ENCODE results near the gene MATN4. TPM values are rescaled to one million over a fixed set of nuclear protein-coding genes. Genes with fewer than 3 reads are reported as not detected.
A peak's percentile ranks its signal among the peaks of the same experiment; 100 is the strongest.

The MATN4 gene
- total and polyA plus RNA-seq, 2 of the 13 experiments (the other 11 are each of a cell fraction or from before 2014, with no cell fraction given): not detected

DNA sequence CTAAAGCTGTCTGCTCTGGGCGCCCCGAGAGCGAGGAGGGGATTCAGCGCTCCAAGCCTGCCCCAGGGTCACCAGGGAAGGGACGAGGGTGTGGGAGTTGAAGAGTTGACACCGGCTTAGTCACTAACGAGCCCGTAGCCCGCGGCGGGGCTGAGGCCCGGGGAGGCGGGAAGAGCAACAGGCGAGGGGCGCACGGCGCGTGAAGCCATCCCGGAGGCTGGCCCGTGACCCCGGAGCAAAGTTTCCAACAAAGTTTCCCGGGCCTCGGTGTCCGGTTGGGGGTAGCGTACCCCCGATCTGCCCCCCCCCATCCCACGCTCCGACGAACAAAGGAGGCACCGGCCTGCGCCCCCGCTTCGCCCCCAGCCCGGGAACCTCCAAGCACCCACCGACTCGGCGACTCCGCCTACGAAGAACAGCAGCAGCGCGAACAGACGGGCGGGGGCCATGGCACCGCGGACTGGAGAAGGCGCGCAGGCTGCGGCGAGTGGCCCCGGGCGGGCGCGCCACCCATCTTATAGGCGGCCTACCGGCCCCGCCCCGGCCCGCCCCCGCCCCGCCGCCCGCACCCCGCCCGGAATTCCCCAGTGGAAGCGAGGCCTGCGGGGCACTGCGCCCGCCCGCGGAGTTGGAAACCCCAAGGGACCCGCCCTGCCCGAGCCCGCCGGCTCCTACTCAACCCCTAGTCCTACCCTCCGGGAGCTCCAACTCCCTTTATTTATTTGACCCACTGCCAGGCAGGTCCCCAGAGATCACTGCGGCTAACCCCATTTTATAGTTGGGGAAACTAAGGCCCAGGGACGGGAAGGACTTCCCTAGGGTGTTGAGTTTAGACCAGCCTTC is 40.1 kb upstream of the MATN4 start, which contains the start of gene SDC4 (continued):
- TF ChIP-seq IRF2 (CRISPR knock-in tag; IDR thresholded peaks at IDR 0.05): peak; percentile 70; the same call in 1 of the 2 replicates
- no peak for TF ChIP-seq GPN1 (CRISPR knock-in tag; IDR thresholded peaks at IDR 0.05; ENCODE audit: borderline replicate concordance)
- TF ChIP-seq NFE2L2 (IDR thresholded peaks at IDR 0.05; ENCODE audit: low read length): no peak
- 0 out of 2 replicates have a peak, but pooled peaks have one; percentile 6 for TF ChIP-seq ZNF530 (CRISPR knock-in tag; IDR thresholded peaks at IDR 0.05; ENCODE audit: low read depth)
- TF ChIP-seq ZNF713 (CRISPR knock-in tag; IDR thresholded peaks at IDR 0.05): 0 out of 2 replicates have a peak, but pooled peaks have one; percentile 42
- no peak for TF ChIP-seq TCF7L2 (IDR thresholded peaks at IDR 0.05; ENCODE audit: low read depth, low read length)
- TF ChIP-seq, protein P1, sequence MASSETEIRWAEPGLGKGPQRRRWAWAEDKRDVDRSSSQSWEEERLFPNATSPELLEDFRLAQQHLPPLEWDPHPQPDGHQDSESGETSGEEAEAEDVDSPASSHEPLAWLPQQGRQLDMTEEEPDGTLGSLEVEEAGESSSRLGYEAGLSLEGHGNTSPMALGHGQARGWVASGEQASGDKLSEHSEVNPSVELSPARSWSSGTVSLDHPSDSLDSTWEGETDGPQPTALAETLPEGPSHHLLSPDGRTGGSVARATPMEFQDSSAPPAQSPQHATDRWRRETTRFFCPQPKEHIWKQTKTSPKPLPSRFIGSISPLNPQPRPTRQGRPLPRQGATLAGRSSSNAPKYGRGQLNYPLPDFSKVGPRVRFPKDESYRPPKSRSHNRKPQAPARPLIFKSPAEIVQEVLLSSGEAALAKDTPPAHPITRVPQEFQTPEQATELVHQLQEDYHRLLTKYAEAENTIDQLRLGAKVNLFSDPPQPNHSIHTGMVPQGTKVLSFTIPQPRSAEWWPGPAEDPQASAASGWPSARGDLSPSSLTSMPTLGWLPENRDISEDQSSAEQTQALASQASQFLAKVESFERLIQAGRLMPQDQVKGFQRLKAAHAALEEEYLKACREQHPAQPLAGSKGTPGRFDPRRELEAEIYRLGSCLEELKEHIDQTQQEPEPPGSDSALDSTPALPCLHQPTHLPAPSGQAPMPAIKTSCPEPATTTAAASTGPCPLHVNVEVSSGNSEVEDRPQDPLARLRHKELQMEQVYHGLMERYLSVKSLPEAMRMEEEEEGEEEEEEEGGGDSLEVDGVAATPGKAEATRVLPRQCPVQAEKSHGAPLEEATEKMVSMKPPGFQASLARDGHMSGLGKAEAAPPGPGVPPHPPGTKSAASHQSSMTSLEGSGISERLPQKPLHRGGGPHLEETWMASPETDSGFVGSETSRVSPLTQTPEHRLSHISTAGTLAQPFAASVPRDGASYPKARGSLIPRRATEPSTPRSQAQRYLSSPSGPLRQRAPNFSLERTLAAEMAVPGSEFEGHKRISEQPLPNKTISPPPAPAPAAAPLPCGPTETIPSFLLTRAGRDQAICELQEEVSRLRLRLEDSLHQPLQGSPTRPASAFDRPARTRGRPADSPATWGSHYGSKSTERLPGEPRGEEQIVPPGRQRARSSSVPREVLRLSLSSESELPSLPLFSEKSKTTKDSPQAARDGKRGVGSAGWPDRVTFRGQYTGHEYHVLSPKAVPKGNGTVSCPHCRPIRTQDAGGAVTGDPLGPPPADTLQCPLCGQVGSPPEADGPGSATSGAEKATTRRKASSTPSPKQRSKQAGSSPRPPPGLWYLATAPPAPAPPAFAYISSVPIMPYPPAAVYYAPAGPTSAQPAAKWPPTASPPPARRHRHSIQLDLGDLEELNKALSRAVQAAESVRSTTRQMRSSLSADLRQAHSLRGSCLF (CRISPR knock-in tag; IDR thresholded peaks at IDR 0.05; ENCODE audit: borderline replicate concordance): no peak
- TF ChIP-seq BORCS8-MEF2B (CRISPR knock-in tag; IDR thresholded peaks at IDR 0.05): peak; percentile 67
- no peak for TF ChIP-seq MIXL1 (CRISPR knock-in tag; IDR thresholded peaks at IDR 0.05)
- no peak for TF ChIP-seq U2AF2 (IDR thresholded peaks at IDR 0.05; ENCODE audit: low read depth, low read length)
- TF ChIP-seq, protein P2, sequence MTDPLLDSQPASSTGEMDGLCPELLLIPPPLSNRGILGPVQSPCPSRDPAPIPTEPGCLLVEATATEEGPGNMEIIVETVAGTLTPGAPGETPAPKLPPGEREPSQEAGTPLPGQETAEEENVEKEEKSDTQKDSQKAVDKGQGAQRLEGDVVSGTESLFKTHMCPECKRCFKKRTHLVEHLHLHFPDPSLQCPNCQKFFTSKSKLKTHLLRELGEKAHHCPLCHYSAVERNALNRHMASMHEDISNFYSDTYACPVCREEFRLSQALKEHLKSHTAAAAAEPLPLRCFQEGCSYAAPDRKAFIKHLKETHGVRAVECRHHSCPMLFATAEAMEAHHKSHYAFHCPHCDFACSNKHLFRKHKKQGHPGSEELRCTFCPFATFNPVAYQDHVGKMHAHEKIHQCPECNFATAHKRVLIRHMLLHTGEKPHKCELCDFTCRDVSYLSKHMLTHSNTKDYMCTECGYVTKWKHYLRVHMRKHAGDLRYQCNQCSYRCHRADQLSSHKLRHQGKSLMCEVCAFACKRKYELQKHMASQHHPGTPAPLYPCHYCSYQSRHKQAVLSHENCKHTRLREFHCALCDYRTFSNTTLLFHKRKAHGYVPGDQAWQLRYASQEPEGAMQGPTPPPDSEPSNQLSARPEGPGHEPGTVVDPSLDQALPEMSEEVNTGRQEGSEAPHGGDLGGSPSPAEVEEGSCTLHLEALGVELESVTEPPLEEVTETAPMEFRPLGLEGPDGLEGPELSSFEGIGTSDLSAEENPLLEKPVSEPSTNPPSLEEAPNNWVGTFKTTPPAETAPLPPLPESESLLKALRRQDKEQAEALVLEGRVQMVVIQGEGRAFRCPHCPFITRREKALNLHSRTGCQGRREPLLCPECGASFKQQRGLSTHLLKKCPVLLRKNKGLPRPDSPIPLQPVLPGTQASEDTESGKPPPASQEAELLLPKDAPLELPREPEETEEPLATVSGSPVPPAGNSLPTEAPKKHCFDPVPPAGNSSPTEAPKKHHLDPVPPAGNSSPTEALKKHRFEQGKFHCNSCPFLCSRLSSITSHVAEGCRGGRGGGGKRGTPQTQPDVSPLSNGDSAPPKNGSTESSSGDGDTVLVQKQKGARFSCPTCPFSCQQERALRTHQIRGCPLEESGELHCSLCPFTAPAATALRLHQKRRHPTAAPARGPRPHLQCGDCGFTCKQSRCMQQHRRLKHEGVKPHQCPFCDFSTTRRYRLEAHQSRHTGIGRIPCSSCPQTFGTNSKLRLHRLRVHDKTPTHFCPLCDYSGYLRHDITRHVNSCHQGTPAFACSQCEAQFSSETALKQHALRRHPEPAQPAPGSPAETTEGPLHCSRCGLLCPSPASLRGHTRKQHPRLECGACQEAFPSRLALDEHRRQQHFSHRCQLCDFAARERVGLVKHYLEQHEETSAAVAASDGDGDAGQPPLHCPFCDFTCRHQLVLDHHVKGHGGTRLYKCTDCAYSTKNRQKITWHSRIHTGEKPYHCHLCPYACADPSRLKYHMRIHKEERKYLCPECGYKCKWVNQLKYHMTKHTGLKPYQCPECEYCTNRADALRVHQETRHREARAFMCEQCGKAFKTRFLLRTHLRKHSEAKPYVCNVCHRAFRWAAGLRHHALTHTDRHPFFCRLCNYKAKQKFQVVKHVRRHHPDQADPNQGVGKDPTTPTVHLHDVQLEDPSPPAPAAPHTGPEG (CRISPR knock-in tag; IDR thresholded peaks at IDR 0.05): peak; percentile 84
- no peak for TF ChIP-seq ZNF550 (CRISPR knock-in tag; IDR thresholded peaks at IDR 0.05; ENCODE audit: borderline replicate concordance)
- TF ChIP-seq FIP1L1 (IDR thresholded peaks at IDR 0.05; ENCODE audit: borderline replicate concordance, insufficient read depth, low read depth, low read length): peak; percentile 63; the same call in 1 of the 2 replicates
- peak; percentile 73 for TF ChIP-seq ZNF350 (CRISPR knock-in tag; IDR thresholded peaks at IDR 0.05; ENCODE audit: borderline replicate concordance, low read depth)
- TF ChIP-seq ZBTB20 (CRISPR knock-in tag; IDR thresholded peaks at IDR 0.05; ENCODE audit: borderline replicate concordance, low read depth): peak; percentile 65; the same call in 1 of the 2 replicates
- no peak for TF ChIP-seq ATAD3A (CRISPR knock-in tag; IDR thresholded peaks at IDR 0.05)
- peak; percentile 71; the same call in 1 of the 2 replicates for TF ChIP-seq ZNF329 (CRISPR knock-in tag; IDR thresholded peaks at IDR 0.05; ENCODE audit: low read depth)
- TF ChIP-seq ARNT (IDR thresholded peaks at IDR 0.05): no peak
- TF ChIP-seq ATRX (CRISPR knock-in tag; IDR thresholded peaks at IDR 0.05; ENCODE audit: borderline replicate concordance): no peak
